Measurements from ENCODE around the gene PTMS. TPM values are rescaled to one million over a fixed set of nuclear protein-coding genes. Genes with fewer than 3 reads are reported as not detected.

Gene PTMS
- total and polyA plus RNA-seq, 10 of the 15 experiments (the other 5 are each of a cell fraction or from before 2014, with no cell fraction given), result 2.1 to 127 (median 29.8) TPM

DNA sequence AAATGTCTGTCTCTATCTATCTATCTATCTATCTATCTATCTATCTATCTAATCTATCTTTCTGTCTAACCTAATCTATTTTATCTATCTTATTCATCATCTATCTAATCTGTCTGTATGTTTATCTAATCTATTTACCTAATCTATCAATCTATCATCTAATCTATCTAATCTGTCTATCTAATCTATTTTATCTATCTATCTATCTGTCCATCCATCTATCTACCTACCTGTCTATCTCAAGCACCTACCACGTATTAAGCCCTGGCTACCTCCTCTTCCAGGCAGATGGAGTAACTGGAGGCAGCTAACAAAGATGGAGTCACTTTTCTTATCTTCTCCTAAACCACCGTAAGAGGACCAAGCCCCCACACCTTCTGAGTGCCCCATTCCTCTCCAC lies 28.9 kb downstream of the PTMS start:
- 48% methylated on average over 2 of the region's 2 CpGs for WGBS (ENCODE audit: insufficient coverage, insufficient replicate concordance, low lambda C conversion rate, missing lambda C conversion rate)
- H3K79me2 ChIP-seq (ENCODE audit: control insufficient read depth, insufficient read depth, low read length), result no peaks in the 10 kb centered on the region
- H3K4me2 ChIP-seq (ENCODE audit: control insufficient read depth, insufficient read depth), result no peak overlapping the region
- no peak for TF ChIP-seq FOXM1 (IDR thresholded peaks at IDR 0.05; ENCODE audit: low read depth, low read length)
- TF ChIP-seq BACH1 (IDR thresholded peaks at IDR 0.05; ENCODE audit: borderline replicate concordance), result no peak
- TF ChIP-seq, protein P1, sequence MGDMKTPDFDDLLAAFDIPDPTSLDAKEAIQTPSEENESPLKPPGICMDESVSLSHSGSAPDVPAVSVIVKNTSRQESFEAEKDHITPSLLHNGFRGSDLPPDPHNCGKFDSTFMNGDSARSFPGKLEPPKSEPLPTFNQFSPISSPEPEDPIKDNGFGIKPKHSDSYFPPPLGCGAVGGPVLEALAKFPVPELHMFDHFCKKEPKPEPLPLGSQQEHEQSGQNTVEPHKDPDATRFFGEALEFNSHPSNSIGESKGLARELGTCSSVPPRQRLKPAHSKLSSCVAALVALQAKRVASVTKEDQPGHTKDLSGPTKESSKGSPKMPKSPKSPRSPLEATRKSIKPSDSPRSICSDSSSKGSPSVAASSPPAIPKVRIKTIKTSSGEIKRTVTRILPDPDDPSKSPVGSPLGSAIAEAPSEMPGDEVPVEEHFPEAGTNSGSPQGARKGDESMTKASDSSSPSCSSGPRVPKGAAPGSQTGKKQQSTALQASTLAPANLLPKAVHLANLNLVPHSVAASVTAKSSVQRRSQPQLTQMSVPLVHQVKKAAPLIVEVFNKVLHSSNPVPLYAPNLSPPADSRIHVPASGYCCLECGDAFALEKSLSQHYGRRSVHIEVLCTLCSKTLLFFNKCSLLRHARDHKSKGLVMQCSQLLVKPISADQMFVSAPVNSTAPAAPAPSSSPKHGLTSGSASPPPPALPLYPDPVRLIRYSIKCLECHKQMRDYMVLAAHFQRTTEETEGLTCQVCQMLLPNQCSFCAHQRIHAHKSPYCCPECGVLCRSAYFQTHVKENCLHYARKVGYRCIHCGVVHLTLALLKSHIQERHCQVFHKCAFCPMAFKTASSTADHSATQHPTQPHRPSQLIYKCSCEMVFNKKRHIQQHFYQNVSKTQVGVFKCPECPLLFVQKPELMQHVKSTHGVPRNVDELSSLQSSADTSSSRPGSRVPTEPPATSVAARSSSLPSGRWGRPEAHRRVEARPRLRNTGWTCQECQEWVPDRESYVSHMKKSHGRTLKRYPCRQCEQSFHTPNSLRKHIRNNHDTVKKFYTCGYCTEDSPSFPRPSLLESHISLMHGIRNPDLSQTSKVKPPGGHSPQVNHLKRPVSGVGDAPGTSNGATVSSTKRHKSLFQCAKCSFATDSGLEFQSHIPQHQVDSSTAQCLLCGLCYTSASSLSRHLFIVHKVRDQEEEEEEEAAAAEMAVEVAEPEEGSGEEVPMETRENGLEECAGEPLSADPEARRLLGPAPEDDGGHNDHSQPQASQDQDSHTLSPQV (IDR thresholded peaks at IDR 0.05), result no peak
- TF ChIP-seq BMI1 (IDR thresholded peaks at IDR 0.05; ENCODE audit: borderline replicate concordance), result no peak
- TF ChIP-seq SUZ12 (IDR thresholded peaks at IDR 0.05; ENCODE audit: unreplicated experiment), result no peak
- no peak for TF ChIP-seq MYB (IDR thresholded peaks at IDR 0.05; ENCODE audit: borderline replicate concordance, low read depth, low read length)
- no peak for TF ChIP-seq TCF7 (IDR thresholded peaks at IDR 0.05; ENCODE audit: borderline replicate concordance)
- TF ChIP-seq CEBPB (IDR thresholded peaks at IDR 0.05; ENCODE audit: borderline replicate concordance in 1 of 2, low read depth in 2 of 2, low read length in 2 of 2), result no peak
- TF ChIP-seq SP1 (IDR thresholded peaks at IDR 0.05; ENCODE audit: low read depth, low read length), result no peak
- TF ChIP-seq POLR2AphosphoS5 (IDR thresholded peaks at IDR 0.05; ENCODE audit: low read length), result no peak
- no peak for TF ChIP-seq PAX5 (IDR thresholded peaks at IDR 0.05; ENCODE audit: borderline replicate concordance, low read depth, low read length)
- no peak for TF ChIP-seq GATAD2B (conservative IDR thresholded peaks at IDR 0.05; ENCODE audit: low read depth)
- no peak for TF ChIP-seq TCF12 (IDR thresholded peaks at IDR 0.05; ENCODE audit: low read depth, low read length)
- TF ChIP-seq YBX1 (IDR thresholded peaks at IDR 0.05), result no peak
- no peak for TF ChIP-seq BHLHE40 (IDR thresholded peaks at IDR 0.05; ENCODE audit: borderline replicate concordance in 1 of 2, low read depth in 2 of 2, low read length in 1 of 2)
- TF ChIP-seq NR2C1 (IDR thresholded peaks at IDR 0.05), result no peak
- TF ChIP-seq, protein P2, sequence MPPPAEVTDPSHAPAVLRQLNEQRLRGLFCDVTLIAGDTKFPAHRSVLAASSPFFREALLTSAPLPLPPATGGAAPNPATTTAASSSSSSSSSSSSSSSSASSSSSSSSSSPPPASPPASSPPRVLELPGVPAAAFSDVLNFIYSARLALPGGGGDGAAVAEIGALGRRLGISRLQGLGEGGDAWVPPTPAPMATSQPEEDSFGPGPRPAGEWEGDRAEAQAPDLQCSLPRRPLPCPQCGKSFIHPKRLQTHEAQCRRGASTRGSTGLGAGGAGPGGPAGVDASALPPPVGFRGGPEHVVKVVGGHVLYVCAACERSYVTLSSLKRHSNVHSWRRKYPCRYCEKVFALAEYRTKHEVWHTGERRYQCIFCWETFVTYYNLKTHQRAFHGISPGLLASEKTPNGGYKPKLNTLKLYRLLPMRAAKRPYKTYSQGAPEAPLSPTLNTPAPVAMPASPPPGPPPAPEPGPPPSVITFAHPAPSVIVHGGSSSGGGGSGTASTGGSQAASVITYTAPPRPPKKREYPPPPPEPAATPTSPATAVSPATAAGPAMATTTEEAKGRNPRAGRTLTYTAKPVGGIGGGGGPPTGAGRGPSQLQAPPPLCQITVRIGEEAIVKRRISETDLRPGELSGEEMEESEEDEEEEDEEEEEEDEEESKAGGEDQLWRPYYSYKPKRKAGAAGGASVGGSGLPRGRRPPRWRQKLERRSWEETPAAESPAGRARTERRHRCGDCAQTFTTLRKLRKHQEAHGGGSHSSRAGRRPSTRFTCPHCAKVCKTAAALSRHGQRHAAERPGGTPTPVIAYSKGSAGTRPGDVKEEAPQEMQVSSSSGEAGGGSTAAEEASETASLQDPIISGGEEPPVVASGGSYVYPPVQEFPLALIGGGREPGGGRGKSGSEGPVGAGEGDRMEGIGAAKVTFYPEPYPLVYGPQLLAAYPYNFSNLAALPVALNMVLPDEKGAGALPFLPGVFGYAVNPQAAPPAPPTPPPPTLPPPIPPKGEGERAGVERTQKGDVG (CRISPR knock-in tag; IDR thresholded peaks at IDR 0.05), result no peak
- no peak for TF ChIP-seq POLR2AphosphoS2 (IDR thresholded peaks at IDR 0.05; ENCODE audit: low read depth, low read length)
- TF ChIP-seq KLF5 (IDR thresholded peaks at IDR 0.05; ENCODE audit: partially characterized antibody), result no peak
- no peak for TF ChIP-seq SRF (IDR thresholded peaks at IDR 0.05; ENCODE audit: low read depth in 2 of 2, low read length in 2 of 2)
- H2AFZ ChIP-seq (ENCODE audit: control insufficient read depth, low read depth, low read length), result no peak overlapping the region
- POLR2A ChIA-PET, result interaction anchor here (0.6 kb wide), 1 partner anchor 355 kb away, joined by 5 read pairs; no protein-coding TSS in a partner anchor
- H4K20me1 ChIP-seq (ENCODE audit: control insufficient read depth, insufficient read depth), result no peaks in the 10 kb centered on the region
- CTCF ChIA-PET, result interaction anchor here (1.3 kb wide), 1 partner anchor 11 kb away, joined by 6 read pairs; no protein-coding TSS in a partner anchor
- no peaks in the 10 kb centered on the region for H3K9me3 ChIP-seq (replicated peaks; ENCODE audit: control insufficient read depth, insufficient read depth, low read length)
- SMC1A ChIA-PET (ENCODE audit: uncharacterized antibody, unreplicated experiment), result interaction anchor here (1.2 to 1.8 kb wide), 2 partner anchors 16 to 42 kb away, joined by 4 to 5 read pairs; partner anchors contain the start of gene MLF2
- H3K4me1 ChIP-seq (ENCODE audit: control insufficient read depth, insufficient read depth, low read length), result peaks cover 15% of the 10 kb centered on the region
- no peak for ATAC-seq
- no peaks in the 10 kb centered on the region for H3K36me3 ChIP-seq (ENCODE audit: control insufficient read depth in 2 of 2, insufficient read depth in 2 of 2, low read length in 1 of 2)
- no peak overlapping the region for H3K9ac ChIP-seq (ENCODE audit: control insufficient read depth, insufficient read depth, low read length)
- H3K4me3 ChIP-seq, result no peak overlapping the region
- no TSS peak for BruUV-seq (replicated peaks)
- no peak overlapping the region for H3K27ac ChIP-seq (ENCODE audit: control insufficient read depth, insufficient read depth)
- no peak for DNase-seq (ENCODE audit: low read depth, low spot score)
- intact Hi-C loops (cut with micrococcal nuclease; ENCODE audit: unreplicated experiment) (no loop called here), in situ Hi-C loops (cut with MboI) (no loop called here)
- FAIRE-seq, result no peak
- RAD21 ChIA-PET (ENCODE audit: unreplicated experiment), result no interaction called here
- no peaks in the 10 kb centered on the region; a peak in 1 of 4 replicates for H3K27me3 ChIP-seq (replicated peaks in 1 of 2; ENCODE audit: control insufficient read depth in 2 of 2, insufficient read depth in 2 of 2, low read length in 1 of 2)
